ENCODE results near the gene OSBPL10.

OSBPL10 gene

DNA sequence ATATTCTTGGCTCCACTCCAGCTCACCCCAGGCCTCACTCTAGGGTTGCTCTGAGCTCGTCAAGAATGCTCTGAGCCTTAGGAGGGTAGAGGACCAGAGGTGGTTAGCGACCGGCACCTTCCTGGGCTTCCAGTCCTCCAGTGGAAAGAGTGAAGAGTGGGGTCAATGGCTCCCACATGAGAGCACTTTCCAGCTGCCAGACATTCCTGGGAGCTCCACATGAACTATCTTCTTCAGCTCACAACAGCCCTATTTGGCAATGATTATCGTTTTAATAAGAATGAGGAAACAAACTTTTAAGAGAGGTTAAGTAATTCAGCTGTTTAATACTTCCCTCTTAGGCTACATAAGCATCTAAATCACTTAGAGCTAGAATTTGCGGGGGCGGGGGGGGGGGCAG, 309.1 kb downstream of the OSBPL10 start:
- intact Hi-C loops (cut with DNase I): no loop called here
- no peak for DNase-seq

GRCh38 chr3:31671451-31671850, 309.6 kb downstream of the OSBPL10 start:
- DNase-seq: no peak
- intact Hi-C loops (cut with DNase I): no loop called here

GRCh38 chr3:31670722-31671121, 310.3 kb downstream of the OSBPL10 start:
- DNase-seq: no peak
- intact Hi-C loops (cut with DNase I): no loop called here

GRCh38 chr3:31670136-31670535, 310.9 kb downstream of the OSBPL10 start:
- intact Hi-C loops (cut with DNase I): no loop called here
- no peak for DNase-seq

GRCh38 chr3:31668242-31668641, 312.8 kb downstream of the OSBPL10 start:
- intact Hi-C loops (cut with DNase I): no loop called here
- DNase-seq: no peak

GRCh38 chr3:31667582-31667981, 313.5 kb downstream of the OSBPL10 start:
- DNase-seq: no peak
- intact Hi-C loops (cut with DNase I): no loop called here

- intact Hi-C loops (cut with DNase I): no loop called here
- no peak for DNase-seq
Measured at GRCh38 chr3:31664031-31664430, 317.0 kb downstream of the OSBPL10 start.

DNA sequence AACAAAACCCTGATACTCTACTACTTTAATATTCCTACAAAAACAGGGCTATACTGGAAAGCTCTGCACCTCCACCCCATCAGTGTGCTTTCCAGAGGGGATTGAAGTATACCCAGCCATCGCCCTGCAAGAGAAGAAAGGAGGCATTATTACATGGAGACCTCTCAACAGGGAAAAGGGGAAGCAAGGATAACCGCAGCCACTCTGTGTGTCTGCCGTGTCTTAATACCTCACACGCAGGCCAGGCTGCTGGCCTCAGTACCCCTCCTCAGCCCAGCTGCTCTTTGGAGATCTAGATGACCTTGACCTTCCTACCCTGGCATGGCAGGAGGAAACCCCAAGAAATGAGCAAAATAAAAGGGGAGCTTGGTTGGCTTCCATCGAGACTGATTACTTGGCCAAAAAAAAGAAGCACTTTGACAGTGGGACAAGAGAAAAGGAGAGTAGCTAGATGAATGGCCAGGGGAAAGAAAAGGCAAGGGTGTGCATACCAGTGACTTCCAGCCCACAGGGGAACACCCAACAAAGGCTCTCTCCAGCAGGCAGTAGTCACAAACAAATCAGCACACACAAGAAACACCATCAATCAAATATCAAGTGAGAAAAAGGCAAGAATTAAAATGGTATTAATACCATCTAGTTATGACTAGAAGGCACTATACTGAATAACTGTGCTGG, 318.9 kb downstream of the OSBPL10 start:
- no peak for DNase-seq
- intact Hi-C loops (cut with DNase I): no loop called here

- DNase-seq: no peak
- intact Hi-C loops (cut with DNase I): no loop called here
Measured at GRCh38 chr3:31661286-31661685, 319.8 kb downstream of the OSBPL10 start.

- DNase-seq: no peak
- intact Hi-C loops (cut with DNase I): no loop called here
Measured at GRCh38 chr3:31659246-31659645, 321.8 kb downstream of the OSBPL10 start.

GRCh38 chr3:31654998-31655397, 326.1 kb downstream of the OSBPL10 start:
- intact Hi-C loops (cut with DNase I): no loop called here

GRCh38 chr3:31653464-31653863, 327.6 kb downstream of the OSBPL10 start:
- intact Hi-C loops (cut with DNase I): no loop called here
- DNase-seq: no peak

More at GRCh38 chr3:31654998-31655397, 326.1 kb downstream of the OSBPL10 start:
- no peak for DNase-seq

- DNase-seq: no peak
- intact Hi-C loops (cut with DNase I): no loop called here
Measured at GRCh38 chr3:31652296-31652695, 328.8 kb downstream of the OSBPL10 start.

- intact Hi-C loops (cut with DNase I): no loop called here
- no peak for DNase-seq
Measured at GRCh38 chr3:31648286-31648968, 332.6 kb downstream of the OSBPL10 start.

DNA sequence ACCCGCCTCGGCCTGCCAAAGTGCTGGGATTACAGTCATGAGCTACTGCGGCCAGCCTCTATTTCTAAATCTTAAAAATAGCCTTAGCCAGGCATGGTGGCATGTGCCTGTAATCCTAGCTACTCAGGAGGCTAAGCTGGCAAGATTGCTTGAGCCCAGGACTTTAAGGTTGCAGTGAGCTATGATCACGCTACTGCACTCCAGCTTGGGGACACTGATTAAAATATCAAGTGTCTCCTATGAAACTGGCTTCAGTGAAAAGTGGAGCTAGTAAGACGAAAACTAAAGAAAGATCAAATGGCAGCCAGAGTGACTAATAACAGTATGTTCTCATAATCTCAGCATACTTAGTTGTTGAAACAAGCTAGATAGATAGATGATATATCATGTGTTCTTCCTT, 335.8 kb downstream of the OSBPL10 start:
- no peak for DNase-seq
- intact Hi-C loops (cut with DNase I): no loop called here

GRCh38 chr3:31639828-31640227, 341.2 kb downstream of the OSBPL10 start:
- no peak for DNase-seq
- intact Hi-C loops (cut with DNase I): no loop called here

- no peak for DNase-seq
- intact Hi-C loops (cut with DNase I): no loop called here
Measured at GRCh38 chr3:31636694-31637442, 344.2 kb downstream of the OSBPL10 start.

- no peak for DNase-seq
- intact Hi-C loops (cut with DNase I): no loop called here
Measured at GRCh38 chr3:31636049-31636448, 345.0 kb downstream of the OSBPL10 start.

- intact Hi-C loops (cut with DNase I): no loop called here
- DNase-seq: no peak
Measured at GRCh38 chr3:31635545-31635944, 345.5 kb downstream of the OSBPL10 start.

DNA sequence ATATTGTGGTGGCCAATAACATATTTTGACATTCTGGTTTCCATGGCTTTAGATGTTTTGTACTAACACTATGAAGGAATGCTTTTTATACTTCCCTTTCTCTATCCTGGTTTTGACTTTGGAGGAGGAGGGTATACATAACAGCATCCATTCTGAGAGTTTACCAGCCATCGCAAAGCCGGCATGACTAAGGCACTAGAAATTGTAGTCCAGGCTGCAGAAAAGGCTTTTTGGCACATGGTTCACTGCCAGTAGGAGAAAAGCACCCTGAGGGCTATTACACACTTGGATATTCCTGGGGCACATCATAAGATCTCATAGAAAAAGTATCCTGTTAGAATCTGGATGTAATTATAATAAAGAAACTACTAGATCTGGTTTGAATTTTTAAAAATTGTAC, 346.6 kb downstream of the OSBPL10 start:
- intact Hi-C loops (cut with DNase I): no loop called here
- no peak for DNase-seq
